Measurements from ENCODE around the gene AOAH.

DNA sequence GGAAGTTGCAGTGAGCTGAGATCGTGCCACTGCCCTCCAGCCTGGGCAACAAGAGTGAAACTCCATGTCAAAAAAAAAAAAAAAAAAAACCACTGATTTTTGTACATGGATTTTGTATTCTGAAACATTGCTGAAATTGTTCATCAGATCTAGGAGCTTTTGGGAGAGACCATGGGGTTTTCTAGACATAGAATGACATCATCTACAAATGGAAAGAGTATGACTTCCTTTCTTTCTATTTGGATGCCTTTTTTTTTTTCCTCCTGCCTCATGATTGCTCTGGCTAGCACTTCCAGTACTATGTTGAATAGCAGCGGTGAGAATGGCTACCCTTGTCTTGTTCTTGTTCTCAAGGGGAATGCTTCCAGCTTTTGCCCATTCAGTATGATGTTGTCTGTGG is 245.5 kb downstream of the AOAH start:
- TF ChIP-seq POLR2A (IDR thresholded peaks at IDR 0.05) (no peak), EP300 (IDR thresholded peaks at IDR 0.05) (no peak)
- TF ChIP-seq, protein P1, sequence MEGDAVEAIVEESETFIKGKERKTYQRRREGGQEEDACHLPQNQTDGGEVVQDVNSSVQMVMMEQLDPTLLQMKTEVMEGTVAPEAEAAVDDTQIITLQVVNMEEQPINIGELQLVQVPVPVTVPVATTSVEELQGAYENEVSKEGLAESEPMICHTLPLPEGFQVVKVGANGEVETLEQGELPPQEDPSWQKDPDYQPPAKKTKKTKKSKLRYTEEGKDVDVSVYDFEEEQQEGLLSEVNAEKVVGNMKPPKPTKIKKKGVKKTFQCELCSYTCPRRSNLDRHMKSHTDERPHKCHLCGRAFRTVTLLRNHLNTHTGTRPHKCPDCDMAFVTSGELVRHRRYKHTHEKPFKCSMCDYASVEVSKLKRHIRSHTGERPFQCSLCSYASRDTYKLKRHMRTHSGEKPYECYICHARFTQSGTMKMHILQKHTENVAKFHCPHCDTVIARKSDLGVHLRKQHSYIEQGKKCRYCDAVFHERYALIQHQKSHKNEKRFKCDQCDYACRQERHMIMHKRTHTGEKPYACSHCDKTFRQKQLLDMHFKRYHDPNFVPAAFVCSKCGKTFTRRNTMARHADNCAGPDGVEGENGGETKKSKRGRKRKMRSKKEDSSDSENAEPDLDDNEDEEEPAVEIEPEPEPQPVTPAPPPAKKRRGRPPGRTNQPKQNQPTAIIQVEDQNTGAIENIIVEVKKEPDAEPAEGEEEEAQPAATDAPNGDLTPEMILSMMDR (IDR thresholded peaks at IDR 0.05), result no peak
